Prostate gland (tissue), 2 donors: ENCODE data around the gene FBXL3.

Experiments
- POLR2A ChIP-seq: fragments of 450-650 bp; IDR thresholded peaks from one replicate; pipeline ENCODE4 v1.6.1; 2016; ENCODE audit warnings: antibody characterized with exemption, mild to moderate bottlenecking
- TF ChIP-seq, protein P1 (sequence below), 4 experiments: fragments of 200-600 bp in 2 of 4; fragments of 450-650 bp in 2 of 4; sonication (generic) in 2 of 4; IDR thresholded peaks; 1 replicate in 3 of 4; 2 replicates in 1 of 4; pipeline ENCODE4 v1.5.1; 2016 to 2019; ENCODE audit warnings: antibody characterized with exemption in 4 of 4, mild to moderate bottlenecking in 2 of 4, moderate library complexity in 2 of 4

DNA sequence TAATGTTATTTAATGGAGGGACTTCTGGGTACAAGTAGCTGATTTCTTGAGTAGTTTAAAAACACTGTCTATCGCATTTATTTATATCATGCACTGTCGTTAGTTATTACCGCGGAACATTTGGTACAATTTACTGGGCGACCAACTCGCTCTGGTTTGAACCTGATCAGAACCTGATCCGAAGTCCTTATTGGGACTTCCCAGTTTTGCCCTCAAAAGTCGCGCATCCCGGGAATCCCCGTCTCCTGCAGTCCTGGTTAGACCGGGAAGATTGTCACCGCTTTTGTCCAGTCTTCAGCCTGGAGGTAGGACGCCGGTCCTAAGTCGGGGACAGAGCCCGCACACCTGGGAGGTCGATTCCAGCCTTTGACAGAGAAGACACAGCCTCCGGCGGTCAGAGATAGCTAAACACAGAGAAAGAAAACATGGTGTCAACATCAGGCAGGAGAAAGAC is 34.4 kb downstream of the FBXL3 start:
- TF ChIP-seq POLR2A, result no peak
- TF ChIP-seq, protein P1, sequence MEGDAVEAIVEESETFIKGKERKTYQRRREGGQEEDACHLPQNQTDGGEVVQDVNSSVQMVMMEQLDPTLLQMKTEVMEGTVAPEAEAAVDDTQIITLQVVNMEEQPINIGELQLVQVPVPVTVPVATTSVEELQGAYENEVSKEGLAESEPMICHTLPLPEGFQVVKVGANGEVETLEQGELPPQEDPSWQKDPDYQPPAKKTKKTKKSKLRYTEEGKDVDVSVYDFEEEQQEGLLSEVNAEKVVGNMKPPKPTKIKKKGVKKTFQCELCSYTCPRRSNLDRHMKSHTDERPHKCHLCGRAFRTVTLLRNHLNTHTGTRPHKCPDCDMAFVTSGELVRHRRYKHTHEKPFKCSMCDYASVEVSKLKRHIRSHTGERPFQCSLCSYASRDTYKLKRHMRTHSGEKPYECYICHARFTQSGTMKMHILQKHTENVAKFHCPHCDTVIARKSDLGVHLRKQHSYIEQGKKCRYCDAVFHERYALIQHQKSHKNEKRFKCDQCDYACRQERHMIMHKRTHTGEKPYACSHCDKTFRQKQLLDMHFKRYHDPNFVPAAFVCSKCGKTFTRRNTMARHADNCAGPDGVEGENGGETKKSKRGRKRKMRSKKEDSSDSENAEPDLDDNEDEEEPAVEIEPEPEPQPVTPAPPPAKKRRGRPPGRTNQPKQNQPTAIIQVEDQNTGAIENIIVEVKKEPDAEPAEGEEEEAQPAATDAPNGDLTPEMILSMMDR (IDR thresholded peaks at IDR 0.05), result no peak
